GM19455 (cell line): ENCODE measurements around the gene PYCR2.
"Not testable (repeated sequence)": the region's sequence is repeated elsewhere in the genome, so short reads cannot be mapped to it uniquely, and the experiment has no call there.

Experiments used
- ATAC-seq: cut with Tn5 transposase; IDR thresholded peaks from one replicate; pipeline ENCODE4 v1.9.1; 2021; ENCODE audit not compliant: unreplicated experiment

PYCR2 gene

GRCh38 chr1:225892307-225892706, 31.7 kb downstream of the PYCR2 start:
- ATAC-seq: no peak

DNA sequence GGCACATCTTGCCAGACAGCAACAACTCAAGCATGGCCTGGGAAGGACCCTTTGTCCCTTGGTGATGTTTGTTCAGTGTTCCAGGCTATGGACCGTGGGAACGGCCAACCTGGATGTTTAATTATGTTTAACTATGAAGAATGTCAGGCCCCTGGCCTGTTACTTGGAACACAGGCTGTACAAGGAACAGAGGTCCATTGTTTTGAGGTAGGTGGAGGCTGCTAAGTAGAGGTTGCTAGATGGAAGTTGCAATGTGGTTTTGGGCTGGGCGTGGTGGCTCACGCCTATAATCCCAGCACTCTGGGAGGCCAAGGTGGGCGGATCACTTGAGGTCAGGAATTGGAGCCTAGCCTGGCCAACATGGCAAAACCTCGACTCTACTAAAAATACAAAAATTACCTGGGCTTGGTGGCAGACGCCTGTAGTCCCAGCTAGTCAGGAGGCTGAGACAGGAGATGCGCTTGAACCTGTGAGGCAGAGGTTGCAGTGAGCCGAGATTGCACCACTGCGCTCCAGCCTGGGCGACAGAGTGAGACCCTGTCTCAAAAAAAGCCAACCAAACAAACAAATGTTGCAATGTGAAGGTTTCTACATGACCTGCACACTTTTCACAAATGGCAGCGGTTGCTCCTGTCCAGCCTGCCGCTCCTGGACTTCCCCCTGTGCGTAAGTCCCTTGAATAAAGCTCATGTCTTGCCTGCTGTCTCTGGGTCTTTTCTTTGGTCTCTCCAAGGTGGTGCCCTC, 32.6 kb downstream of the PYCR2 start:
- ATAC-seq: no peak

- no peak for ATAC-seq
Observed at GRCh38 chr1:225890346-225891228, 33.5 kb downstream of the PYCR2 start.

GRCh38 chr1:225889743-225890142, 34.3 kb downstream of the PYCR2 start:
- no peak for ATAC-seq

- ATAC-seq: no peak
Observed at GRCh38 chr1:225888898-225889601, 35.0 kb downstream of the PYCR2 start, which contains the start of gene LEFTY1. LEFTY1 (minus strand) TSS chr1:225889146; CDS start chr1:225889066, 80 bp downstream.

DNA sequence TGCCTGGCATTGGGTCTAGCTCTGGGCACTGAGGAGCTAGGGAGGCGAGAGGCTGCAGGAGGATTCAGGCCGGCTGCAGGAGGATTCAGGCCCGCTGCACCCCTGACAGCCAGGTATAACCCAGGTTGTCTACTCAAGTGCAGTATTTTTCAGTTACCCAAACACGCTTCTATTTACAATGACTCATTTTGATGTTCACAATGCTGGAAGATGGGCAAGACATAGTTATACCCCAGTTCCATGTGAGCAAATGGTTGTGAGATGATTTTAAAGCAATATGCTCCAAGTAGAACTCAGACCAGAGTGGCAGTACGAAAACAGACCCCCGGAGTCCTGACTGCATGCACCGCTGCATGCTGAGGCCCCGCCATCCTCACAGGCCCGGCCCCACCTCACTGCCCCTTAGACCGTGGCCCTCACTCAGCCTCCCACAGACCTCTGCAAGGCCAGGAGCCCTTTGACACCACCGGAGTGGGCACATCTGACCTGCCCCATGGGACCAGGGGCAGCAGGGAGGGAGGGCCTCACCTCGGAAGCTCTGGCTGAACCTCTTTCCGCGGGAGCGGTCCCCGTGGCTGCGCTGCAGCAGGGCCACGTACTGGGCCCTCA, 35.7 kb downstream of the PYCR2 start:
- ATAC-seq: no peak

DNA sequence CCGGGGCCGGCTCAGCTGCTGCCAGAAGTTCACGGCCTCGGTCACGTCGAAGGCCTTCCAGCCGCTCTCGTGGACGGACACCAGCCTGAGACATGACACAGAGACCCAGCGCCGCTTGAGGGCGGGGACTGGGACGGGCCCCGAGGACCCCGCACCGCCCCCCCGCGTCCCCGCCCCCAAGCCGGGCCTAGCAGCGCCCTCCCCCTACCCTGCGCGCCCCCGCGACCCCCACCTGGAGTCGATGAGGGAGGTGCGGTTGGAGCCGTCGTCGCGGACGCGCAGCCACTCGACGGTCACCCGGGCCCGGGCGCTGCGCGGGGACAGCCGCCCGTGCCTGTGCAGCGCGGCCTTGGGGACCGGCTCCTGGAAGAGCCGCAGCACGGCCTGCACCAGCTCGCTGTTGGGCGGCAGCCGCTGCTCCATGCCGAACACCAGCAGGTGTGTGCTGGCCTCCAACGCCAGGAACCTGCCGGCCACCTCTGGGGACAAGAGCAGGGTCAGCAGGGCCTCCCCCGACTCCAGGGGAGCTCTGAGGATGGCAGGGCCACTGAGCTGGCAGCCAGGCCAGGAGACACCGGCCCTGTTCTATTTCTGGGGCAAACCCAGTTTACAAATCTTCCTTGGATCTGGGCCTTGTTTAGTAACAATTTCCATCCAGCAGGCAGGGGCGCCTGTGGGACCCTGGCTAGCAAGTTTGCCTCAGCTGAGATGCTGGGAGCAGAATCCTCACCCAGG, 36.3 kb downstream of the PYCR2 start:
- not testable (repeated sequence) for ATAC-seq

- ATAC-seq: no peak
Observed at GRCh38 chr1:225887030-225887314, 37.1 kb downstream of the PYCR2 start.

DNA sequence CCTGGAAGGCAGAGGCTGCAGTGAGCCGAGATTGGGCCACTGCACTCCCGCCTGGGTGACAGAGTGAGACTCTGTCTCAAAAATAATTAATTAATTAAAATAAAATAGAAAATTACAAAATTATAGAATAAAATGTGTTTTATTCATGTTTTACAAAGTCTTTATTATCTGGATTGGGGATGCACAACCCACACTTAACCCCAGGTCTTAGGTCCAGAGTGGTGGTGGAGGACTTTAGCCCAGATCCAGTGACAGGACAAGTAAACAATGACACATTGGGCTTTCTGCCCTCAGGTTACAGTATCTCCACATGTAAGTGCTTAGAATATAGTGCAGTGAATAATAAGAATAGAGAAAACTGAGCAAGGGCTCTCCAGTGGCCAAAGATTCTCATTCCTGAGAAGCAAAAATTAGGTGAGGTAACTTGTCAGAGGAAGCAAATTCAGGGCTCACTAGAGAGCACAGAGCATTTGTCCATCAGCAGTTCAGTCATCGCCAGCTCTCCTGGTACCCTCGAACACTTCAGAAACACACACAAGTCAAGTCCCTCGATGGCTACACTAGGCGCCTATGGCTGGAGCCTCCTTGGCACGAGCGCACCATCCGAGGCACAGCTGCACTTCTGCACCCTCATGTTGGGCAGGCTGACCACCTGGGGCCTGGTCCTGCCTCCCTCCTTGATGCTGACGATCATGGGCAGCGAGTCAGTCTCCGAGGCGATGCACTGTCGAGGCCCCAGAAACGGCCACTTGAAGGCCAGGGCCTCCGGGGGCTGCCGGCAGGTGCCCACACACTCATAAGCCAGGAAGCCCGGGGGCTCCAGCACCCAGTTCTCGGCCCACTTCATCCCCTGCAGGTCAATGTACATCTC, 37.7 kb downstream of the PYCR2 start:
- no peak for ATAC-seq

- ATAC-seq: no peak
Observed at GRCh38 chr1:225885336-225885735, 38.7 kb downstream of the PYCR2 start.

GRCh38 chr1:225883616-225884265, 40.3 kb downstream of the PYCR2 start:
- ATAC-seq: no peak

DNA sequence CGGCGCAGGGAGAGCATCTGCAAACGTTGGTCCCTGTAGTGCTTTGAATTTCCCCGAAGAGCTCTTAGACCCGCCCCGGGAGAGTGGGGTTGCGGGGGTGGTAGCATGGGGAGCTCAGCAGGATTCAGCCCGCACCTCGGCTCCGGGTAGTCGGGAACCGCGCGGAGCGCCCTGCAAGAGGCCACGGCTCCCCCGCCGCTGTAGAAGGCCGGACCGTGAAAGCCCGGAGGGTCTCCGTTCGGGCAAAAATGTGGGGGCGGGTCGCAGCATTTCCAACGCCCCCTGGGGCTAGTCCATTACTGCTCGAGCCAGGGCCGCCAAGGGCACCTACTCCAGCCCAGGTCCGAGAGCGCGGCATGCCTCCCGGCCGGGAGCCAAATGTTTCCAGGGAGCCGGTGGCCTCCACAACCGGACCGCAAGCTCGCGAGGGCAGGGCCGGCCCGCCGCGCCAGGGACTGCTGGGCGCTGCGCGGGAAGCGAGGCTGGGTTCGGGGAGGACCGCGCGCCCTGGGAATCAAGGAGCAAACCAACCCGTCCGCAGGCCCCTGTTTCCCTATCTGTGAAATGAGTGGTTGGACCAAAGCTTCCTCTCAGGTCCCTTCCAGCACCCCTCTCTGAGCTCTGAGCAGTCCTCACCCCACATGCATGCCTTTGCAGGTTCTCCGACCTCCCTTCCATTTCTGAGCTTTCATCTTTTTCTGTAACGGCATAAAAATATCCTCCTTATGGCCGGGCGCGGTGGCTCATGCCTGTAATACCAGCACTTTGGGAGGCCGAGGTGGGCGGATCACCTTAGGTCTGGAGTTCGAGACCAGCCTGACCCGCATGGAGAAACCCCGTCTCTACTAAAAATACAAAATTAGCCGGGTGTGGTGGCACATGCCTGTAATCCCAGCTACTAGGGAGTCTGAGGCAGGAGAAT, 41.1 kb downstream of the PYCR2 start:
- peak; percentile 29 for ATAC-seq

GRCh38 chr1:225881959-225882693, 41.9 kb downstream of the PYCR2 start, which contains the start of gene TMEM63A:
TMEM63A (minus strand) TSS chr1:225882380; CDS start chr1:225877580, 4,800 bp downstream.
- ATAC-seq: peak; percentile 79

- peak; percentile 24 for ATAC-seq
Observed at GRCh38 chr1:225881081-225881958, 42.7 kb downstream of the PYCR2 start.

DNA sequence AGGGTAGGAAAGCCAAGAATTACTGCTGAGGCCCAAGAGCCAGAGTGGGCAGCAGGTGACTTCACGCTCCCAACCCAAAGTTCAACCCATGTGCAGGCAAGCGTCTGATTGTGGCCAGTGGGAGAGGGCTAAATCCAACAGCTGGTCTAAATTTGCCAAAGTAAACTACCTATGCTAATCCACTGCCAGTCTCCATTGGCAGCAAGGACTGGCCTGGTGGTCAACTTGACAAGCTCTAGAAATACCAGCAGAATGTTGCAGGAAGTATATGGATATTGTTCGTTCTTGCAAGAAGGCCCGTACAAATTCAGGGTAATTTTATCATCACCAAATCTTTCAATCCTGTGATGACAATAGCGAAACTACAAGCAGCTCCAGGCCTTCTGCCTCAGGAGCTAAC, 43.4 kb downstream of the PYCR2 start:
- ATAC-seq: no peak

DNA sequence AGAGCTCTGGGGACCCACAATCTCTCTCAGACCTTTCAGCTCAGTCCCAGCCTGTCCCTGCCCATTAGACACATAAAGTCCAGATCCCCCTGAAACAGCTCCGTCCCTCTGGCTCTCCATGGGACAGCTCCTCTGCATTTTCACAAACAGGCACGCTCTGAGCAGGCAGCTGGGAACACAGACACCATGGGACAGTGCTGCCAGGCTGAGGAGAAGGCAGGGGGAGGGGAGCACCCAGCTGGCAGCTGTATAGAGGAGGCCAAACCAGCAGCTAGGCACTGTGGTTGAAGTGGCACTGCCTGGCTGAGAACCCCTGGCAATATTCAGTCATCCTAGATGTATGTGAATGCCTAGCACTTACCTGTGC, 43.8 kb downstream of the PYCR2 start:
- no peak for ATAC-seq
